Esophagus muscularis mucosa (tissue), 4 donors: ENCODE results near the gene PCDHGA2. TPM values are rescaled to one million over a fixed set of nuclear protein-coding genes. Genes with fewer than 3 reads are reported as not detected.
"Not testable (repeated sequence)": the region's sequence is repeated elsewhere in the genome, so short reads cannot be mapped to it uniquely, and the experiment has no call there.

ENCODE experiments used
- DNase-seq: peaks from one replicate; pipeline ENCODE4 v3.0.0-alpha.2; 2017; ENCODE audit errors: extremely low spot score
- H3K27ac ChIP-seq, 4 donors: fragments of 200-600 bp; sonication (generic); replicated peaks in 1 of 4; 1 replicate in 3 of 4; 2 replicates in 1 of 4; pipeline ENCODE4 v1.5.1; 2016 to 2019; ENCODE audit warnings: mild to moderate bottlenecking in 1 of 4
- H3K27me3 ChIP-seq, 4 donors: fragments of 200-600 bp; sonication (generic); one replicate each; pipeline versions ENCODE4 v1.5.1 to v1.6.0; 2016 to 2019
- H3K36me3 ChIP-seq, 4 donors: fragments of 200-600 bp; sonication (generic); one replicate each; pipeline ENCODE4 v1.5.1; 2016 to 2019
- H3K4me1 ChIP-seq, 4 donors: fragments of 200-600 bp; sonication (generic); one replicate each; pipeline ENCODE4 v1.5.1; 2016 to 2019
- H3K4me3 ChIP-seq, 4 donors: fragments of 200-600 bp; sonication (generic); 1 replicate in 2 of 4; 2 replicates in 2 of 4; pipeline ENCODE4 v1.5.1; 2016 to 2019; ENCODE audit warnings: mild to moderate bottlenecking in 4 of 4, moderate library complexity in 1 of 4
- H3K9me3 ChIP-seq, 4 donors: fragments of 200-600 bp; sonication (generic); 1 replicate in 3 of 4; 2 replicates in 1 of 4; pipeline ENCODE4 v1.5.1; 2016 to 2019
- CTCF ChIP-seq, 3 experiments: fragments of 200-600 bp in 2 of 3; fragments of 450-650 bp in 1 of 3; sonication (generic) in 2 of 3; IDR thresholded peaks; one replicate each; pipeline ENCODE4 v1.5.1; 2017 to 2019; ENCODE audit warnings: antibody characterized with exemption in 3 of 3, mild to moderate bottlenecking in 2 of 3, moderate library complexity in 1 of 3
- EP300 ChIP-seq: sonication (generic); formaldehyde crosslinking; IDR thresholded peaks from one replicate; pipeline ENCODE4 v1.6.1; 2017; ENCODE audit warnings: antibody characterized with exemption
- POLR2A ChIP-seq: fragments of 450-650 bp; IDR thresholded peaks from one replicate; pipeline ENCODE4 v1.6.1; 2017; ENCODE audit warnings: antibody characterized with exemption, moderate library complexity, mild to moderate bottlenecking, low read depth
- POLR2AphosphoS5 ChIP-seq, 2 donors: sonication (generic); formaldehyde crosslinking; IDR thresholded peaks; one replicate each; pipeline ENCODE4 v1.6.1; 2017; ENCODE audit warnings: antibody characterized with exemption in 2 of 2
- WGBS: methylation state at CpG from one replicate; pipeline ENCODE4 v1.1.5; 2018; 5-methylcytosine and 5-hydroxymethylcytosine counted together
- intact Hi-C: fragments of 100-400 bp; cut with DNase I; formaldehyde crosslinking; loops from one replicate; pipeline ENCODE4 v1.15.1; 2023
- total RNA-seq, 4 donors: library from RNA; depleted of rRNA; stranded (reverse); fragments of >200 nt; gene quantifications; one replicate each; pipeline versions ENCODE4 v1.1.0 to v1.2.1, GENCODE V29; 2016

PCDHGA2 gene
- total RNA-seq, 4 donors from 2014 or later = 2.5 to 5.4 (median 4.0) TPM

GRCh38 chr5:141371572-141372475 lies 33.3 kb downstream of the PCDHGA2 start:
- intact Hi-C loops = no loop called here
- TF ChIP-seq POLR2AphosphoS5 (IDR thresholded peaks at IDR 0.05) (no peak), POLR2A (no peak), EP300 (no peak), CTCF (IDR thresholded peaks at IDR 0.05) (no peak)
- peaks cover 18 to 99% (median 99%) of the 10 kb centered on the region in 4 donors for H3K9me3 ChIP-seq

GRCh38 chr5:141373673-141374317 lies 35.2 kb downstream of the PCDHGA2 start, which contains the start of gene PCDHGA6:
TSS of gene PCDHGA6 (plus strand) at chr5:141373891. CDS start at chr5:141374084, 193 bp downstream.
- H3K9me3 ChIP-seq = peaks cover 18 to 100% (median 99%) of the 10 kb centered on the region in 4 donors
- no peak within 1 kb of the TSS for H3K27ac ChIP-seq
- H3K36me3 ChIP-seq = no peaks in the 10 kb centered on the region
- peak within 1 kb of the TSS; percentile 22 to 44 (median 30) for H3K4me3 ChIP-seq
- H3K4me1 ChIP-seq = peaks cover 0 to 7% (median 0%) of the 10 kb centered on the region in 4 donors
- no peak for TF ChIP-seq EP300
- no peak for TF ChIP-seq POLR2A
- TF ChIP-seq CTCF (IDR thresholded peaks at IDR 0.05) = peak; percentile 17 to 27 (median 24)
- no peak for TF ChIP-seq POLR2AphosphoS5 (IDR thresholded peaks at IDR 0.05)
- intact Hi-C loops = no loop called here
- 12% methylated on average over 27 of the region's 27 CpGs for WGBS
- H3K27me3 ChIP-seq = no peaks in the 10 kb centered on the region
- DNase-seq = no peak

More at GRCh38 chr5:141371572-141372475, 33.3 kb downstream of the PCDHGA2 start:
- WGBS = 42% methylated on average over 62 of the region's 69 CpGs
- no peak for DNase-seq
- H3K4me1 ChIP-seq = peaks cover 0 to 7% (median 0%) of the 10 kb centered on the region in 4 donors
- no peaks in the 10 kb centered on the region for H3K36me3 ChIP-seq
- no peaks in the 10 kb centered on the region for H3K27me3 ChIP-seq
- H3K27ac ChIP-seq = no peak overlapping the region
- no peak overlapping the region for H3K4me3 ChIP-seq

- no peak overlapping the region for H3K27ac ChIP-seq
- intact Hi-C loops = no loop called here
- H3K27me3 ChIP-seq = no peaks in the 10 kb centered on the region
- peak overlapping the region in 3 of 4 donors; percentile 22 to 44 (median 32) for H3K4me3 ChIP-seq
- H3K4me1 ChIP-seq = peaks cover 0 to 7% (median 0%) of the 10 kb centered on the region in 4 donors
- no peak for DNase-seq
- no peak for TF ChIP-seq CTCF (IDR thresholded peaks at IDR 0.05)
- TF ChIP-seq POLR2AphosphoS5 (IDR thresholded peaks at IDR 0.05) = no peak
- no peak for TF ChIP-seq POLR2A
- no peak for TF ChIP-seq EP300
- 72% methylated on average over 6 of the region's 14 CpGs for WGBS
- H3K36me3 ChIP-seq = no peaks in the 10 kb centered on the region
- peaks cover 18 to 99% (median 98%) of the 10 kb centered on the region in 4 donors for H3K9me3 ChIP-seq
These were observed 36.1 kb downstream of the PCDHGA2 start for GRCh38 chr5:141374627-141375026.

- H3K27ac ChIP-seq, H3K36me3 ChIP-seq, H3K4me1 ChIP-seq, H3K27me3 ChIP-seq, H3K4me3 ChIP-seq, DNase-seq, intact Hi-C loops: not testable (repeated sequence)
- H3K9me3 ChIP-seq = peaks cover 14 to 99% (median 96%) of the 10 kb centered on the region in 4 donors
- WGBS = 40% methylated on average over 12 of the region's 48 CpGs
These were observed 37.0 kb downstream of the PCDHGA2 start for GRCh38 chr5:141375444-141376155.
